Bronchial epithelial cell (primary cell): ENCODE data around the gene YAF2. TPM values are rescaled to one million over a fixed set of nuclear protein-coding genes. Genes with fewer than 3 reads are reported as not detected.

ENCODE experiments used
- DNase-seq: peaks from one replicate; pipeline ENCODE4 v3.0.0-alpha.2; 2010; ENCODE audit warnings: low read depth
- FAIRE-seq: peaks from 2 replicates; lab custom pipeline; 2011; peaks lifted over from hg19 to GRCh38; lab: Jason Lieb, UNC
- H3K27me3 ChIP-seq: 2 replicates; pipeline ENCODE4 v1.5.1; 2011; ENCODE audit warnings: low read length; ENCODE audit not compliant: control insufficient read depth, insufficient read depth
- H3K36me3 ChIP-seq: 2 replicates; pipeline ENCODE4 v1.5.1; 2011; ENCODE audit warnings: low read length; ENCODE audit not compliant: control insufficient read depth, insufficient read depth
- H3K4me3 ChIP-seq: 2 replicates; pipeline ENCODE4 v1.5.1; 2011; ENCODE audit warnings: mild to moderate bottlenecking, low read depth, low read length, control low read depth
- total RNA-seq: library from RNA; depleted of rRNA; stranded (reverse); fragments of >200 nt; gene quantifications from 2 replicates; pipeline ENCODE4 v1.2.1, GENCODE V29; 2014
- TF ChIP-seq, protein P1 (sequence below): IDR thresholded peaks from 2 replicates; pipeline ENCODE4 v1.5.1; 2011; ENCODE audit warnings: mild to moderate bottlenecking, moderate library complexity, low read length, control low read depth, inconsistent platforms; ENCODE audit not compliant: insufficient read depth, severe bottlenecking

The YAF2 gene
- total RNA-seq, 1 donor from 2014 or later: 14.2 TPM

DNA sequence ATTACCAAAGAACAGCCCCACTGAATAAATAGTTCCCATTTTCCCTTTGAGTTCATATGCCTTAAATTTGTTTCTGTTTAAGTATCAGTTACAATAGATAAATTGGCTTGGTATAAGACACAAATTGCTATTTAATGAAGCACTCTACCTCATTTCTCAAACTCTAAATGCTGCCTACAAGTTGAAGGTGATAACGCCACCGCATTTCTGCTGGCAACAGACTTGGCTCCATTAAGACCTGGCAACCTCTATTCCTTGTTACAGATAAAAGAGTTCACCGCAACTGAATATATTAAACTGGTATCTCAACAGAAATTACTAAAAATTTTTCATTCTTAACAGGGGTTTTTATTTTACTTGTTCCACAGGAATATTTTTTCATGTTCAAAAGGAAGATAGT, 129.0 kb downstream of the YAF2 start:
- Histone ChIP-seq H3K27me3 (no peaks in the 10 kb centered on the region), H3K4me3 (no peak overlapping the region), H3K36me3 (no peaks in the 10 kb centered on the region)
- TF ChIP-seq, protein P1, sequence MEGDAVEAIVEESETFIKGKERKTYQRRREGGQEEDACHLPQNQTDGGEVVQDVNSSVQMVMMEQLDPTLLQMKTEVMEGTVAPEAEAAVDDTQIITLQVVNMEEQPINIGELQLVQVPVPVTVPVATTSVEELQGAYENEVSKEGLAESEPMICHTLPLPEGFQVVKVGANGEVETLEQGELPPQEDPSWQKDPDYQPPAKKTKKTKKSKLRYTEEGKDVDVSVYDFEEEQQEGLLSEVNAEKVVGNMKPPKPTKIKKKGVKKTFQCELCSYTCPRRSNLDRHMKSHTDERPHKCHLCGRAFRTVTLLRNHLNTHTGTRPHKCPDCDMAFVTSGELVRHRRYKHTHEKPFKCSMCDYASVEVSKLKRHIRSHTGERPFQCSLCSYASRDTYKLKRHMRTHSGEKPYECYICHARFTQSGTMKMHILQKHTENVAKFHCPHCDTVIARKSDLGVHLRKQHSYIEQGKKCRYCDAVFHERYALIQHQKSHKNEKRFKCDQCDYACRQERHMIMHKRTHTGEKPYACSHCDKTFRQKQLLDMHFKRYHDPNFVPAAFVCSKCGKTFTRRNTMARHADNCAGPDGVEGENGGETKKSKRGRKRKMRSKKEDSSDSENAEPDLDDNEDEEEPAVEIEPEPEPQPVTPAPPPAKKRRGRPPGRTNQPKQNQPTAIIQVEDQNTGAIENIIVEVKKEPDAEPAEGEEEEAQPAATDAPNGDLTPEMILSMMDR: no peak
- FAIRE-seq: no peak
- DNase-seq: no peak

Other genes starting within 250 kb of the YAF2 start
- 8.3 and 9.2 TPM in 2 replicates for gene GXYLT1, start 93.4 kb downstream of the YAF2 start, total RNA-seq
- gene ZCRB1, start 87.8 kb upstream of the YAF2 start, total RNA-seq: 15.0 and 33.4 TPM in 2 replicates
- 62.1 and 63.5 TPM in 2 replicates for gene PPHLN1, start 87.9 kb upstream of the YAF2 start, total RNA-seq